ENCODE results near the gene SRD5A3.

SRD5A3 gene

GRCh38 chr4:55369968-55370367 is 23.9 kb downstream of the SRD5A3 start:
- no peak overlapping the region for H3K27ac ChIP-seq (ENCODE audit: insufficient read depth in 1 of 2, low read depth in 1 of 2, low read length in 2 of 2, poor library complexity in 1 of 2, severe bottlenecking in 2 of 2)
- ChIA-PET POLR2A (no interaction called here), CTCF (interaction anchor here (1.1 kb wide), 1 partner anchor 49 kb away, joined by 3 read pairs; no protein-coding TSS in a partner anchor)
- 100% methylated on average over 1 of the region's 2 CpGs for WGBS (ENCODE audit: insufficient coverage)
- no peaks in the 10 kb centered on the region for H3K9me3 ChIP-seq (ENCODE audit: control extremely low read depth in 1 of 5, control insufficient read depth in 4 of 5, insufficient read depth in 2 of 5, low read depth in 1 of 5, low read length in 4 of 5)
- H3K27me3 ChIP-seq (replicated peaks in 2 of 5; ENCODE audit: control insufficient read depth in 4 of 5, insufficient read depth in 5 of 5, low read length in 4 of 5) = no peaks in the 10 kb centered on the region
- H3K4me3 ChIP-seq (ENCODE audit: control insufficient read depth in 1 of 7, extremely low read depth in 1 of 7, insufficient read depth in 4 of 7, low read depth in 2 of 7, low read length in 6 of 7) = no peak overlapping the region
- H3K36me3 ChIP-seq (ENCODE audit: control insufficient read depth in 4 of 4, insufficient read depth in 4 of 4, low read length in 3 of 4) = peaks cover 8 to 33% (median 22%) of the 10 kb centered on the region in 4 experiments
- DNase-seq = no peak
- no peaks in the 10 kb centered on the region for H3K4me1 ChIP-seq (ENCODE audit: control extremely low read depth in 1 of 4, control insufficient read depth in 4 of 4, insufficient read depth in 4 of 4, low read length in 3 of 4)

- no peak for DNase-seq
- POLR2A ChIA-PET = no interaction called here
- no peaks in the 10 kb centered on the region for H3K4me1 ChIP-seq (ENCODE audit: control extremely low read depth in 1 of 4, control insufficient read depth in 4 of 4, insufficient read depth in 4 of 4, low read length in 3 of 4)
- H3K9me3 ChIP-seq (ENCODE audit: control extremely low read depth in 1 of 5, control insufficient read depth in 4 of 5, insufficient read depth in 2 of 5, low read depth in 1 of 5, low read length in 4 of 5) = no peaks in the 10 kb centered on the region
- H3K4me3 ChIP-seq (ENCODE audit: control insufficient read depth in 1 of 7, extremely low read depth in 1 of 7, insufficient read depth in 4 of 7, low read depth in 2 of 7, low read length in 6 of 7) = no peak overlapping the region
- peaks cover 8 to 26% (median 17%) of the 10 kb centered on the region in 4 experiments for H3K36me3 ChIP-seq (ENCODE audit: control insufficient read depth in 4 of 4, insufficient read depth in 4 of 4, low read length in 3 of 4)
- WGBS (ENCODE audit: insufficient coverage) = 100% methylated on average over 7 of the region's 7 CpGs
- no peaks in the 10 kb centered on the region for H3K27me3 ChIP-seq (replicated peaks in 2 of 5; ENCODE audit: control insufficient read depth in 4 of 5, insufficient read depth in 5 of 5, low read length in 4 of 5)
- CTCF ChIA-PET = interaction anchor here (1.4 to 1.6 kb wide), 4 partner anchors 22 to 63 kb away, joined by 3 to 6 read pairs (median 4); partner anchors contain the start of gene TMEM165
- H3K27ac ChIP-seq (ENCODE audit: insufficient read depth in 1 of 2, low read depth in 1 of 2, low read length in 2 of 2, poor library complexity in 1 of 2, severe bottlenecking in 2 of 2) = no peak overlapping the region
Measured at GRCh38 chr4:55372259-55372658, 26.2 kb downstream of the SRD5A3 start.

DNA sequence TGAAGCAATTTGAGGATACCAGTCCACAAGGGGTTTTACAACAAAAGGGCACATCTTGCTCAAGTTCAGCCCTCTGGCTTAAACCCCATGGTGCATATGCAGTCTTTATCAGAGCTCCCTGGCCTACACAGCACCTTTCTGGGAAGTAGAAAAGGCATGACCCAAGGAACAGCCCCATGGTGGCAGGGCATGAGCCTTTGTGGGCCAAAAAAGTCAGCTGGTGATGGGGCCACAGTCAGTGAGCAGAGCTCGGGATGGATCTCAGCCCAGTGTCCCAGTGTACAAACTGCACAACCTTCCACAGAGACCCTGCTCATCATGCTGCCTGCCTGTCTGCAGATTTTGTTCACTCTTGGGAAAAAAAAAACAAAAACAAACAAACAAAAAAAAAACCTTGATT is 27.4 kb downstream of the SRD5A3 start:
- no peaks in the 10 kb centered on the region for H3K9me3 ChIP-seq (ENCODE audit: control extremely low read depth in 1 of 5, control insufficient read depth in 4 of 5, insufficient read depth in 2 of 5, low read depth in 1 of 5, low read length in 4 of 5)
- H3K27me3 ChIP-seq (replicated peaks in 2 of 5; ENCODE audit: control insufficient read depth in 4 of 5, insufficient read depth in 5 of 5, low read length in 4 of 5) = no peaks in the 10 kb centered on the region
- H3K4me3 ChIP-seq (ENCODE audit: control insufficient read depth in 1 of 7, extremely low read depth in 1 of 7, insufficient read depth in 4 of 7, low read depth in 2 of 7, low read length in 6 of 7) = no peak overlapping the region
- POLR2A ChIA-PET = no interaction called here
- no peak overlapping the region for H3K27ac ChIP-seq (ENCODE audit: insufficient read depth in 1 of 2, low read depth in 1 of 2, low read length in 2 of 2, poor library complexity in 1 of 2, severe bottlenecking in 2 of 2)
- 80% methylated on average over 1 of the region's 1 CpG for WGBS (ENCODE audit: insufficient coverage)
- DNase-seq = no peak
- CTCF ChIA-PET = interaction anchor here (1.4 to 1.6 kb wide), 3 partner anchors 21 to 27 kb away, joined by 3 to 6 read pairs (median 5); partner anchors contain the start of gene TMEM165
- peaks cover 8 to 21% (median 14%) of the 10 kb centered on the region in 4 experiments for H3K36me3 ChIP-seq (ENCODE audit: control insufficient read depth in 4 of 4, insufficient read depth in 4 of 4, low read length in 3 of 4)
- no peaks in the 10 kb centered on the region for H3K4me1 ChIP-seq (ENCODE audit: control extremely low read depth in 1 of 4, control insufficient read depth in 4 of 4, insufficient read depth in 4 of 4, low read length in 3 of 4)

DNA sequence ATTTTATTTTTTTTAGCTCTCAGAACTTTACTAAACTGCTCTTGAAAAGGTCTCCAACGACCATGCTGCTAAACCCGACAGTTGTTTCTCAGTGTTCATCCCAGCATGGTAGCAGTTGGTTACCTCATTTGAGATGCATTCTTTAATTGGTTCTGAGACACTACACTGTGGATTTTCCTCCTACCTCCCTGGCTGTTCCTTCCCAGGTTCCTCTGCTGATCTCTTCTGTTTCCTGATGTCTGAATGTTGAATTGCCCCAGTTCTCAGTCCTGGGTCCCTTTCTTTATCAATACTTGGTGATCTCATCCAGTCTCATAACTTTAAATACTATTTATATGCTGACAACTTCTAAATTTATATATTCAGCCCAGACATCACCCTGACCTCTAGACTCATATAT is 30.7 kb downstream of the SRD5A3 start:
- DNase-seq = no peak
- POLR2A ChIA-PET = no interaction called here
- H3K27me3 ChIP-seq (replicated peaks in 2 of 5; ENCODE audit: control insufficient read depth in 4 of 5, insufficient read depth in 5 of 5, low read length in 4 of 5) = no peaks in the 10 kb centered on the region
- WGBS (ENCODE audit: insufficient coverage) = 100% methylated on average over 2 of the region's 2 CpGs
- no peak overlapping the region for H3K4me3 ChIP-seq (ENCODE audit: control insufficient read depth in 1 of 7, extremely low read depth in 1 of 7, insufficient read depth in 4 of 7, low read depth in 2 of 7, low read length in 6 of 7)
- H3K4me1 ChIP-seq (ENCODE audit: control extremely low read depth in 1 of 4, control insufficient read depth in 4 of 4, insufficient read depth in 4 of 4, low read length in 3 of 4) = peaks cover 0 to 4% (median under 1%) of the 10 kb centered on the region in 4 experiments
- CTCF ChIA-PET = interaction anchor here (1.2 to 2.3 kb wide), 3 partner anchors 8 to 31 kb away, joined by 3 to 7 read pairs (median 5); partner anchors contain the start of gene SRD5A3
- no peak overlapping the region for H3K27ac ChIP-seq (ENCODE audit: insufficient read depth in 1 of 2, low read depth in 1 of 2, low read length in 2 of 2, poor library complexity in 1 of 2, severe bottlenecking in 2 of 2)
- H3K9me3 ChIP-seq (ENCODE audit: control extremely low read depth in 1 of 5, control insufficient read depth in 4 of 5, insufficient read depth in 2 of 5, low read depth in 1 of 5, low read length in 4 of 5) = no peaks in the 10 kb centered on the region
- peaks cover 0 to 8% (median 3%) of the 10 kb centered on the region in 4 experiments for H3K36me3 ChIP-seq (ENCODE audit: control insufficient read depth in 4 of 4, insufficient read depth in 4 of 4, low read length in 3 of 4)

DNA sequence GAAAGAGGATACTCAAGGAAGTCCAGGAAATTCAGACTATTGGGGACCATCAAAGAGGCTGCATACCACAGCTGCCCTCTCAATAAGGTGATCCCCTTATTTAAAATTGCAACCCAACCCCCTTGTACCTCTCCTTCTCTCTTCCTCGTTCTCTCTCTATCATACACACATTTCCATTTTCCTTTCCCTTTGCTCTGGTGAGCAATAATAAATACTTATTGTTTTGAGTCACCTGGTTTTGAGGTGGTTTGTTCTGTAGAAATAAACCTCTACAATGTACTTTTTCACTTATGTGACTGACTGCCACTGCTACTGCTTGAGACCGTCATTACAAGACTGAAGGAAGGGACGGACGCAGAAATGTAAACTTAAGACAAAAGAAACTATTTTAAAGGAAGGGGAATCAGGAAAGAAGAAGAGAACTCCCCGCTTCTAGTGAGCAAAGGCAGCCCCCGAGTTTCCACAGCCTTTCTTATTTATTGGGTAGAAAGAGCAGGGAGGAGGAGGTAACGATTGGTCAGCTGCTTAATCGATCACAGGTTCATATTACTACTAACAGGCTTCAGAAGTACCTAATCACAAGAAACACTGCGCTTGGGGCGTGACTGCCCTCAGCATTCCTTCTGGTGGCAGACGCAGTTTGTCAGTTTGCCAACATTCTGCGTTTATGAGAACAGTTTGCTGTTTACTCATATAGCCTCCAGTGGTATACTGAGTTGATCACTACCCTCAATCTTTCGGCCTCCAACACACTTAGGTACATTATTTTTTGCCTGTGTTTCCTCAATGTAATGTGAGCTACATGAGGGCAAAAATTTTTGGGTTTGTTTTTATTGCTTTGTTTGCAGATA is 32.8 kb downstream of the SRD5A3 start:
- 89% methylated on average over 5 of the region's 13 CpGs for WGBS (ENCODE audit: insufficient coverage)
- no peak overlapping the region for H3K27ac ChIP-seq (ENCODE audit: insufficient read depth in 1 of 2, low read depth in 1 of 2, low read length in 2 of 2, poor library complexity in 1 of 2, severe bottlenecking in 2 of 2)
- peaks cover 0 to under 1% (median 0%) of the 10 kb centered on the region in 4 experiments for H3K36me3 ChIP-seq (ENCODE audit: control insufficient read depth in 4 of 4, insufficient read depth in 4 of 4, low read length in 3 of 4)
- H3K9me3 ChIP-seq (ENCODE audit: control extremely low read depth in 1 of 5, control insufficient read depth in 4 of 5, insufficient read depth in 2 of 5, low read depth in 1 of 5, low read length in 4 of 5) = no peaks in the 10 kb centered on the region
- no peak for DNase-seq
- ChIA-PET POLR2A (no interaction called here), CTCF (interaction anchor here (2.3 kb wide), 1 partner anchor 11 kb away, joined by 7 read pairs; no protein-coding TSS in a partner anchor)
- no peaks in the 10 kb centered on the region for H3K27me3 ChIP-seq (replicated peaks in 2 of 5; ENCODE audit: control insufficient read depth in 4 of 5, insufficient read depth in 5 of 5, low read length in 4 of 5)
- no peak overlapping the region for H3K4me3 ChIP-seq (ENCODE audit: control insufficient read depth in 1 of 7, extremely low read depth in 1 of 7, insufficient read depth in 4 of 7, low read depth in 2 of 7, low read length in 6 of 7)
- peaks cover 0 to 7% (median 2%) of the 10 kb centered on the region in 4 experiments for H3K4me1 ChIP-seq (ENCODE audit: control extremely low read depth in 1 of 4, control insufficient read depth in 4 of 4, insufficient read depth in 4 of 4, low read length in 3 of 4)

GRCh38 chr4:55380576-55380975 is 34.5 kb downstream of the SRD5A3 start:
- ChIA-PET POLR2A (no interaction called here), CTCF (no interaction called here)
- Histone ChIP-seq H3K4me1 (ENCODE audit: control extremely low read depth in 1 of 4, control insufficient read depth in 4 of 4, insufficient read depth in 4 of 4, low read length in 3 of 4) (peaks cover 0 to 7% (median 2%) of the 10 kb centered on the region in 4 experiments), H3K27me3 (replicated peaks in 2 of 5; ENCODE audit: control insufficient read depth in 4 of 5, insufficient read depth in 5 of 5, low read length in 4 of 5) (no peaks in the 10 kb centered on the region), H3K27ac (ENCODE audit: insufficient read depth in 1 of 2, low read depth in 1 of 2, low read length in 2 of 2, poor library complexity in 1 of 2, severe bottlenecking in 2 of 2) (no peak overlapping the region), H3K4me3 (ENCODE audit: control insufficient read depth in 1 of 7, extremely low read depth in 1 of 7, insufficient read depth in 4 of 7, low read depth in 2 of 7, low read length in 6 of 7) (no peak overlapping the region), H3K36me3 (ENCODE audit: control insufficient read depth in 4 of 4, insufficient read depth in 4 of 4, low read length in 3 of 4) (no peaks in the 10 kb centered on the region), H3K9me3 (ENCODE audit: control extremely low read depth in 1 of 5, control insufficient read depth in 4 of 5, insufficient read depth in 2 of 5, low read depth in 1 of 5, low read length in 4 of 5) (no peaks in the 10 kb centered on the region)
- WGBS (ENCODE audit: insufficient coverage) = 86% methylated on average over 1 of the region's 2 CpGs
- no peak for DNase-seq

GRCh38 chr4:55381502-55381901 is 35.5 kb downstream of the SRD5A3 start:
- no peak overlapping the region for H3K27ac ChIP-seq (ENCODE audit: insufficient read depth in 1 of 2, low read depth in 1 of 2, low read length in 2 of 2, poor library complexity in 1 of 2, severe bottlenecking in 2 of 2)
- CTCF ChIA-PET = no interaction called here
- peaks cover 0 to 7% (median 2%) of the 10 kb centered on the region in 4 experiments for H3K4me1 ChIP-seq (ENCODE audit: control extremely low read depth in 1 of 4, control insufficient read depth in 4 of 4, insufficient read depth in 4 of 4, low read length in 3 of 4)
- POLR2A ChIA-PET = no interaction called here
- H3K36me3 ChIP-seq (ENCODE audit: control insufficient read depth in 4 of 4, insufficient read depth in 4 of 4, low read length in 3 of 4) = no peaks in the 10 kb centered on the region
- no peaks in the 10 kb centered on the region for H3K27me3 ChIP-seq (replicated peaks in 2 of 5; ENCODE audit: control insufficient read depth in 4 of 5, insufficient read depth in 5 of 5, low read length in 4 of 5)
- H3K4me3 ChIP-seq (ENCODE audit: control insufficient read depth in 1 of 7, extremely low read depth in 1 of 7, insufficient read depth in 4 of 7, low read depth in 2 of 7, low read length in 6 of 7) = no peak overlapping the region
- WGBS (ENCODE audit: insufficient coverage) = 95% methylated on average over 5 of the region's 7 CpGs
- no peak for DNase-seq
- H3K9me3 ChIP-seq (ENCODE audit: control extremely low read depth in 1 of 5, control insufficient read depth in 4 of 5, insufficient read depth in 2 of 5, low read depth in 1 of 5, low read length in 4 of 5) = no peaks in the 10 kb centered on the region

All from common myeloid progenitor, CD34-positive (primary cell).